Hematopoietic multipotent progenitor cell treated with erythropoietin and hydrocortisone succinate and interleukin-3 and kit ligand, for 8 days (in vitro differentiated cells): ENCODE data around the gene HSPB8.
"Not testable (repeated sequence)": the region's sequence is repeated elsewhere in the genome, so short reads cannot be mapped to it uniquely, and the experiment has no call there.

ENCODE experiments used
- DNase-seq: peaks from one replicate; pipeline ENCODE4 v3.0.0-alpha.2; 2015

Gene HSPB8

DNA sequence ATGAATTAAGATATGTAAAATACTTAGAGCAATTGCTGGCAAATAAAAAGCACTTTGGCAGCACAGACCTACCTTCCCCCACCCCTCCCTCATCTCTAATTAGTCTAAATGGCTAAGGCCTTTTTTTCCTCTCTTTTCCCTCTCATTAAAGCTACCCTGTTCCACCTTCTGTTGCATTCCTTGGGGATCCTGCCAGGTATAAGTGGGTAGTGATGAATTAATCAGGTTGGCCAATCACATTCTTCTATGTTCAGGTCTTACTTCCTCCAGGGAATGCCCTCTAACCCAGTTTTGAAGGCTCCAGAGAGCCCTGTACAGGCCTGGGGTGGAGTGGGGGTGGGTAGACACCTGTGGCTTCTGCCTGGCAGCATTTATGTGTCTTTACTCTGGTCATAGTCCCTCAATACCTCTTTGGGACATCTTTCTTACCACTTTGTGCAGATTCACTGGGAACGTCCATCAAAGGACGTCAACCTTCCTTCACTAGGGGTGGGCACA is 28.4 kb downstream of the HSPB8 start:
- no peak for DNase-seq

DNA sequence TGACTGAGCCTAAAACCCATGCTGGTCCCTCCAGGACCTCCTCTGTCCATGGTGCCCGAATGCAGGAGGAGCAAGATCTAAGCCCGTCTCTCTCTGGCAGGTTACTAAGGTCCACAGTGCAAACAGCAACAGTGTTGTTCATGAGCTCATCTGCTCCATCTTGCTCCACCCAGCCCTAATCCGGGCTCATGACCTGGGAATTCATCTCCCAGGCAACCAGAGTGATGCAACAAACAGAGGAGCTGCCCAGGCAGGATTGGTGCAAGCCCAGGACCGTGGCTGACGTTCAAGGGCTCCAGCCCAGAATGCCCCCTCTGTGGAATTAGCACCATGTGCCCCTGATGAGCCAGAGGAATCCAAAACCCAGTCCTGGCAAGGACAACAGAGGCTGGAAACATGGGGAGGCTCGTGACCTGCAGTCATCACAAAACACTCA is 29.9 kb downstream of the HSPB8 start:
- DNase-seq: no peak

DNA sequence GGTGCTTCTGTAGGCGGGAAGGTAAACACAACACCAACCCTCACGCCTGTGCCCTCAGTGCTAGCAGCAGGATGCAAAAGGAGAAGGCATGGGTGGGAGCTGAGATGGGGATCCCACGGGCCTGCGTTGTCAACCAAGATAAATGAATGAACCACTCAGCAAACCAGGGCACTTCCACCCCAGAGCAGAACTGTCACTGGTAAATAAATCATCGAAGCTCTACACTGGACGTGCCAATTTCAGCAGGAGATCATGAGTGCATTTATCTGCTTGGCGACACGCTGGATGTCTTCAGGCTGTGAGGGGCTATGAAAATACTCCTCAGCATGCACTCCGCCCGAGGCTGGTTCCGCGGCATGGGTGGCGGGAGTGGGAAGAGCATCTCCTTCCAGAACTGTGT is 33.2 kb downstream of the HSPB8 start:
- DNase-seq: no peak

DNA sequence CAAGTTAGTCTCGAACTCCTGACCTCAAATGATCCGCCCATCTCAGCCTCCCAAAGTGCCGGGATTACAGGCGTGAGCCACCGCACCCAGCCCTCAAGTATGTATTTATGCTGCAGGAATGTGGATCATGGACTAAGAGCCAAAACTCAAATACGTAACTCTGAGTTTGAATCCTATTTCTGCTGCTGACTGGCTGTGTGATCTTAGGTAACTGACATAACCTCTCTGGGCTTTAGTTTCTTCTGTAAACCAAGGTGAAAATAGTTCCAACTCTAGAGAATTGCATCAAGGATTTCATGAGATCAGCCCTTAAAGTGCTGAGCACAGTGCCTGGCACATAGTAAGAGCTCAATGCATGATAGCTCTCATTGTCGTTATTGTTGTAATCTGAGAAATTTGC is 37.4 kb downstream of the HSPB8 start:
- DNase-seq: no peak

DNA sequence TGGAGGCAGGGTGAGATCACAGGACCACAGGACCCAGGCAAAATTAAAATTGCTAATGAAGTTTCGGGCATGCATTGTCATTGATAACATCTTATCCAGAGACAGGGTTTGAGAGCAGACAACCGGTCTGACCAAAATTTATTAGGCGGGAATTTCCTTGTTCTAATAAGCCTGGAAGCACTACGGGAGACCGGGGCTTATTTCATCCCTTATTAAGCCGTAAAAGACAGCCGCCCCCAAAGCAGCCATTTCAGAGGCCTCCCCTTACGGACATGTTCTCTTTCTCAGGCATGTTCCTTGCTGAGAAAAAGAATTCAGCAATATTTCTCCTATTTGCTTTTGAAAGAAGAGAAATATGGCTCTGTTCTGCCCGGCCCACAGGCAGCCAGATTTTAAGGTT is 40.1 kb downstream of the HSPB8 start:
- not testable (repeated sequence) for DNase-seq

DNA sequence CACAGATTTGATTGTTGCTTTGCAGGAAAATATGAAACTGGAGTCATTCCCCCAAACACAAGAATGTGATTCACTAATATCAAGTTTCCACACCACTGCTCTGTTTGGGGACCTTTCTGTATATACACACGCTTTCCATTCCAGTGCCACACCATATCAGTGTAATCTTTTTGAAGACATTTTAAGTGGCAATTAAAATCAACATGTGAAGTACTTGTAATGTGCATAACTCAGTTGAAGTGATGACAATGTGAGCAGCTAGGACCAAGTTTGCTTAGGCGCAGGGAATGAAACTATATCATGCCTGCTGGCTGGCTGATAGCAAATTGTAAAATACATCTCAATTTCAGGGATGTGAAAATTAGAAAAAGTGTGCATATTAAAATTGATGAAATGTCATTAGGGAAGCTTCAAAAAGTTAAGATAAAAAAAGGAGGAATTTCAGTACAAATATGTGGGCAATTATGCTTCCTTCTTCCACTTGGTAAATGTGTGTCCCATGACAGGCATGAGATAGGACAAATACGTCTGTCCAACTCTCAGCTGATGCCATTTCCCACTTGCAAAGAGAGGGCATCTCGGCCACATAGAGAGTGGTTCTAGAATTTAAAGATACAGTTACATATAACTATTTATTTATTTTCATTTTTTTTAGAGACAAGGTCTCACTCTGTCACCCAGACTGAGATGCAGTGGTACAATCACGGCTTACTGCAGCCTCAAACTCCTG is 43.7 kb downstream of the HSPB8 start:
- DNase-seq: no peak

DNA sequence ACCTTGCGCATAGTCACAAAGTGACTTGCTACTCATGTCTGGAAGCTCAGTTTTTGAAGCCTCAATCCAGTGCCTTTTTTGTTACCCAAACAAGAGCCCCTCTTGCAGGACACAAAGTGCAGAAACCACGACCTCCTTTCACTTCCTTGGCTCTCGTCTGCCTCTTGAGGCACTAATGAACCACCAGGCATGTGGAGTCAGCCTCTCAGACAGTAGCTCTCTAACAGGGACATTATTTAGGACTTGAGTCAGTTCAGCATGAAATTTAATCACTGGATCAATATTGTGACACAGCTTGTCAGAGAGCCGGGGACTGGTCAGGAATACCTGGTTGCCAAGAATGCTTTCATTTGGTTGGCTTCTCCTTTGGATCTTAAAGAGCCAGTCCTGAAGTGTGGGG is 46.7 kb downstream of the HSPB8 start:
- DNase-seq: no peak

DNA sequence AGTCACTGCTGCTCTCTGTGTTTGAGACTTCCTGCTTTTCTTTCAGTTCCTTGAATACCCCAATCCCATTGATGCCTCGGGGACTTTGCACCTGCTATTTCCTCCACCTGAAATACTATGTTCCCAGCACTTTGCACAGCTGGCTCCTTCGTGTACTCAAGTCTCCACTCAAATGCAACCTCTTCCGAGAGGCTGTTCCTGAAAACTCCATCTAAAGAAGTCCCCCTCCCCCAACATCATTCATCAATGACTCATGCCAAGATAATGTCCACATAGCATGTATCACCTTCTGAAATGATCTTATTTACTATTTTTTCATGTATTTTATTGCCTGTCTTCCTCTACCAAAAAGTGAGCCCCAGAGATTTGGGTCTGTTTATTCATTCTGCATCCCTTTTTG is 48.6 kb downstream of the HSPB8 start:
- no peak for DNase-seq

DNA sequence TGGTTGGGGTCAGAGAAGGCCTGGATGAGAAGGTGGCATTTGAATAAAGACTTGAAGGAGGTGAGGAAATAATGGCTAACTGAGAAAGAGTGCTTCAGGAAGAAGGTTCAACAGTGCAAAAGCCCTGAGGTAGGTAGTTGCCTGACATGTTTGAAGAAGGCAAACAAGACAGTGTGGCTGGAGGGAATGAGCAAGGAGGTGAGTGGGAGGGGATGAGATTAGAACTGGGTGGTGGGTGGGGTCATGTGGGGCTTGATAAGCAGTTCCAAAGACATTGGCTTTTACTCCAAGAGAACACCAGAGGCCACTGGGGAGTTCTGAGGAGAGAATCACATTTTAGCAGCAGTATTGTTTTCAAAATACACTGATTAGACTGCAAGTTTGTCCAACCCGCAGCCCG is 50.5 kb downstream of the HSPB8 start:
- DNase-seq: peak; percentile 45

DNA sequence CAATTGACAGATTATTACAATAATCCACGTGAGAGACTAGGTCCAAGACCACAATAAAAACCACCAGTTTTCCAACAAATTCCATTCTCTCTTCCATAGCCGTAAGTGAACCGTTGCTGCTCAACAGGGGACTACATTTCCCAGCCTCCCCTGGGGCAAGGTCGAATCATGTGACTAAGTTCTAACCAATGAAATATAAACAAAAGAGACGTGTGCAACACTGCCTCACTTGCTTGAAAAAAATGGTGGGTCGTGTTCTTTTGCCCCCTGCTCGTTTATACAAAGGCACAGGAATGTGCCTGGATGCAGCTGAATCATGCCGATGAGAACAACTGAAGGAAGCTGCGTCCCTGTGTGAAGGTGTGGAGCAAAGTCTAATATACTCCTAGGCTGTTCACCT is 51.1 kb downstream of the HSPB8 start:
- peak; percentile 21 for DNase-seq

DNA sequence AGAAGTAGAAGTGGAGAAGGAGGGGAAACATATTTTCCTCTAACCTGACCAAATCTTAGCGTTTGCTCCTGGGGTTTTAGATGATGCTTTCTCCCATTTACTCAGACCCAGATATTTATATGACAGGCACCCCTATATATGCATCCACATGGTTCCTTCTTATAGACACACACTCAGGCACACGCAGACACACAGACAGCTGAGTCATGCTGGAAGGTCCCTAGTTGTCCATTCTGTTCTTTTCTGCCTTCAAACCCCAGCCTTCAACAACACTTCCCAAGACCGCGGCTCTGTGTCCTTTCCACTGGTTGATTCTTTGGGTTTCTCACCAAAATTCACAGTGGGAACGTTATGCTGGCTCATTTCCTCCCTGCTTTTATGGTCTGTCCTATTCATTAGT is 52.1 kb downstream of the HSPB8 start:
- no peak for DNase-seq

DNA sequence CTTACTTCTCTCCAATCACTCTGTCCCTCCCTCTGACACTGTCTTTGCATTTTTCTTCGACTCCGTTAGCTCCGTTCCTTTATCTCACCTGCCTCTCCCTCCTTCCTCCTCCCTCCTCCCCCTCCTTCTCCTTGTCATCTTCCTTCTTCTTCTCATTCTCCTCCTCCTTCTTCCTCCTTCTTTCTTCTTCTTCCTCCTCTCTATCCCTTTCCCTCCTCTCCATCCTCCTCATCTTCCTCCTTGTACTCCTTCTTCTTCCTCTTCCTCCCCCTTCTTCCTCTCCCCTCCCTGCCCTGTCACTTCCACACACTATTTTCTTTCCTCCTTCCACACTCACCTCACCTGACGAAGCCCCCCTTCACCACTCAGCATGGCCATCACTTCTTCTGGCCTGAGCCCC is 53.0 kb downstream of the HSPB8 start:
- DNase-seq: no peak

DNA sequence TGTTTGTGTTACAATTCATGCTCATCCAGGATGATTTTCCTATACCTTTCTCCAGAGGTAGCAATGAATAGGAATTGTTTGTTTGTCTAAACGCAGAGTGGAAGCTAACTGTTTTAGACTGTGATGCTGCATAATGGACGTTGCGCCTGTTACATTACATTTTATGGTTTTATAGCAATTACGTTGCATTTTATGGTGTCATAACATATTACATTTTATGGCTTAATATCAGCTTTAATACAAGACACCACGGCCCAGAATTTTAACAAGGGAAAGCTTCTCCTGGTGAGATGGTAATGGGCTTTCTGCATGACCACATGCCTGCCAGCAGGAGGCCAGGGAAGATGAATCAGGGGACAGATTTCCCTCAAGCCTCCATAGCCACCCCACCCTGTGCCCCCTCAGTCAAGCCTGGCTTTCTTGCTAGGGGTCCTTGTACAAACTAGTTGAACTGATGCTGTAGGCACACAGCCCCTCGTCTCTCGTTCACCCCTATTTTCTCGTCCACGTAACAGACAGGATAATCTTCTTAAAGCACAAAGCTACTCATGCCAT is 56.5 kb downstream of the HSPB8 start:
- no peak for DNase-seq

DNA sequence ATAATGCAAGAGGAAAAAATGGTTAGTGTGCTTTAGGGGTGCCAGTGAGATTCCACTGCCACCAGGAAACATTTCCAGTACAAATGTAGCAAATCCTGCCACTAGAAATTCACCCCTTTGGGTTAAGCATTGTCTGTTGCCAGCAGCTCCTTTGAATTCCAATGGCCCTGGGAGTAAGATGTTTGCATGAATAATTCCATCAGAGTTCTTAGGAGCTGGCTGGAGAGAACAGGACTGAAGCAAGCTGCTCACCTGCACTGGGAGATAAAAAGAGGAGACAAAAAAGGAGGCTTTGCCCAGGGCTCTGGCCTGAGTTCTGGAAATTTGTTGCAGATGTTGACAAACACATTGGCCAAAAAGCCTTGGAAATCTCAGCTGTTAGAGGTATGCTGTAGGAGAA is 57.6 kb downstream of the HSPB8 start:
- DNase-seq: no peak

DNA sequence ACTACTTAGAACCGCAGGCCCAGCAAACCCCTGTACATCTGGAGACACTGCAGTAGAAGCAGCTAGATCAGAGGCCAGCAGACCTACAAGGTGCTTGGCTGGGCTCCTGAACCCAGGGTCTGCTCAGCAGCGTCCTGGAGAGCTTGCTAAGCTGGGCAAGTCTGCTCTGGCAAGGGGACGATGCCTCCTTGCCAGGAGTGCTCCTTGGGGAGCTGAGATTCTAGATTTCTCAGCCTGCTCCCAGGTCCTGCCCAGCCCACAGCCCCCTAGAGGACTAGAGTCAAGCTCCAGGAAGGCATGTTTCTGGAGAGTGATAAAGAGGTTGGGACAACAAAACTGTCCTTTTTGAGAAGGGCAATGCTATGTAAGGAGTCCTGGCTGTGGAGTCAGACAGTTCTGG is 60.3 kb downstream of the HSPB8 start:
- no peak for DNase-seq

DNA sequence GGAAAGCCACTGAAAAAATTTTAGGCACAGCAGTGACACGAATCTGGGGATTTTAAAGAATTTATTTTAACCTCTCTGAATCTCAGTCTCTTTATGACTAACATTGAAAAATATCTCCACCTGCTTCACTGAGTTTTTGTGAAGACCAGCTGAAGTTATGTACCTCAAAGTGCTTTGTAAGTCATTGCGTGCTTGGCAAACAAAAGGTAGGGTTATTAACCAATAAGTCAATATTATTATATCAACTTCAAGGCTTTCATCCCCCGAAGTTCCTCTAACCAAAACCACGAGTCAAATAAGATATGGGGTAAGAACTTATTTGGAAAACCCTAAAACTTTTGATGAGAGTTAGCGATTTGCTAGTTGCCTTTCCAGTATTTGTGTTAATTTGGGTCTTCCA is 62.3 kb downstream of the HSPB8 start:
- no peak for DNase-seq

DNA sequence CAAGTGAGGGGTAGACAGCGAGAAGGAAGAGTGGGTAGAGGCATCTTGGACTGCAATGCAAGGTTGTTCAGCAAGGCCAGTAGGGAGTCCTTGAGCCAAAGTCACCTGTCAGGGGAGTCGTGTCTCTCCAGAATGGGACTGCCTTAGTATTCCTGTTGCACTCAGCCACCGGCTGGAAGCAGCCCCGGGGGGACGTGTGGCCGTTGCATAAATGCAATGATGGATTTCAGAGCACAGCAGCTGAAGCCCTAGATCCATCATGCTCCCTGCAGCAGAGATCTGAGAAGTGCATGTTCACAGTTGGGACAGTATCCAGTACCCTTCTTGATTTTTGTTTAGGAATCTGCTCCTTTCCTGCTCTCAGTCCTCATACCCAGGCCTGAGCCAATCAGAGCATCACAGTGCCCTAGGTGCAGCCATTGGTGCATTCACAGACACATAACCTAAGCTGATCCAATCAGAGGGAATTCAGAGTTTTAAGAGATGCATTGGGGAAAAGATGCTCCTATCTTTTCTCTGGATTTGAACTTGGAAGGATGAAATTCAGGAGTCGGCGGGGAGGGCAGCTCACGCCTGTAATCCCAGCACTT is 62.9 kb downstream of the HSPB8 start:
- no peak for DNase-seq
